Fibroblast of pulmonary artery (primary cell): ENCODE data around the gene A2M.

Source experiments
- DNase-seq: peaks from one replicate; pipeline ENCODE4 v3.0.0-alpha.2; 2010; ENCODE audit warnings: low read depth
- H3K4me3 ChIP-seq: replicated peaks from 2 replicates; pipeline ENCODE4 v1.5.1; 2011; ENCODE audit warnings: low read depth, mild to moderate bottlenecking, control low read depth, low read length, moderate library complexity
- CTCF ChIP-seq: IDR thresholded peaks from 2 replicates; pipeline ENCODE4 v1.5.1; 2011; ENCODE audit warnings: mild to moderate bottlenecking, control low read depth, low read length, inconsistent platforms; ENCODE audit errors: missing control alignments

The A2M gene

GRCh38 chr12:9066755-9067423 is 48.8 kb downstream of the A2M start:
- no peak overlapping the region for H3K4me3 ChIP-seq
- DNase-seq, result no peak
- TF ChIP-seq CTCF, result no peak

- DNase-seq, result no peak
- no peak overlapping the region for H3K4me3 ChIP-seq
- TF ChIP-seq CTCF, result no peak
Measured at GRCh38 chr12:9066183-9066623, 49.5 kb downstream of the A2M start.

GRCh38 chr12:9065607-9065856 is 50.2 kb downstream of the A2M start:
- H3K4me3 ChIP-seq, result no peak overlapping the region
- TF ChIP-seq CTCF, result no peak

GRCh38 chr12:9064815-9065606 is 50.7 kb downstream of the A2M start:
- DNase-seq, result peak; percentile 41
- TF ChIP-seq CTCF, result no peak
- peak overlapping the region; percentile 68 for H3K4me3 ChIP-seq

More at GRCh38 chr12:9065607-9065856, 50.2 kb downstream of the A2M start:
- no peak for DNase-seq

- TF ChIP-seq CTCF, result peak; percentile 29
- peak overlapping the region; percentile 68 for H3K4me3 ChIP-seq
- peak; percentile 49 for DNase-seq
Measured at GRCh38 chr12:9064201-9064814, 51.4 kb downstream of the A2M start.

- TF ChIP-seq CTCF, result no peak
- no peak overlapping the region for H3K4me3 ChIP-seq
- DNase-seq, result no peak
Measured at GRCh38 chr12:9052610-9053009, 63.1 kb downstream of the A2M start.
